K562 (cell line): ENCODE results near the gene CDC27. TPM values are rescaled to one million over a fixed set of nuclear protein-coding genes. Genes with fewer than 3 reads are reported as not detected.

Experiments
- CHD4 ChIP-seq: fragments of 200-600 bp; sonication (generic); IDR thresholded peaks from 3 replicates; pipeline ENCODE4 v1.6.1; 2012; ENCODE audit warnings: low read depth, mild to moderate bottlenecking, mixed read lengths, low read length, inconsistent platforms; ENCODE audit not compliant: insufficient read depth, insufficient replicate concordance, poor library complexity, severe bottlenecking
- CREB1 ChIP-seq, 2 experiments: sonication (generic) in 1 of 2; formaldehyde crosslinking in 1 of 2; IDR thresholded peaks; 2 replicates each; pipeline versions ENCODE4 v1.6.1 to v1.8.0; 2012 to 2022; ENCODE audit warnings: inconsistent platforms in 1 of 2, mild to moderate bottlenecking in 1 of 2, missing genetic modification reagents in 1 of 2, moderate library complexity in 1 of 2
- EWSR1 ChIP-seq: fragments of 450-650 bp; IDR thresholded peaks from 2 replicates; pipeline ENCODE4 v1.6.1; 2018; ENCODE audit warnings: borderline replicate concordance, mild to moderate bottlenecking, low read depth, moderate library complexity; ENCODE audit not compliant: partially characterized antibody
- EZH2 ChIP-seq: IDR thresholded peaks from 2 replicates; pipeline ENCODE4 v1.6.1; 2012; ENCODE audit warnings: low read depth, mild to moderate bottlenecking, inconsistent platforms, low read length, borderline replicate concordance
- HDAC1 ChIP-seq, 2 experiments: fragments of 450-650 bp; IDR thresholded peaks; 2 replicates each; pipeline ENCODE4 v1.6.1; 2016 to 2017; ENCODE audit warnings: inconsistent platforms in 1 of 2, mild to moderate bottlenecking in 1 of 2, moderate library complexity in 1 of 2
- HDAC3 ChIP-seq: fragments of 450-650 bp; IDR thresholded peaks from 2 replicates; pipeline ENCODE4 v1.6.1; 2018; ENCODE audit warnings: borderline replicate concordance, mild to moderate bottlenecking, moderate library complexity; ENCODE audit not compliant: partially characterized antibody
- JUN ChIP-seq, 2 experiments: sonication (generic) in 1 of 2; formaldehyde crosslinking in 1 of 2; IDR thresholded peaks; 2 replicates each; pipeline versions ENCODE4 v1.6.1 to v1.8.0; 2012 to 2022; ENCODE audit warnings: borderline replicate concordance in 2 of 2, mild to moderate bottlenecking in 2 of 2, improper control_type of control experiment in 1 of 2, low read depth in 1 of 2, low read length in 1 of 2, missing genetic modification reagents in 1 of 2
- MCM5 ChIP-seq: fragments of 450-650 bp; IDR thresholded peaks from 2 replicates; pipeline ENCODE4 v1.6.1; 2016; ENCODE audit warnings: low read depth
- MYC ChIP-seq, 2 experiments: fragments of 250-450 bp in 1 of 2; sonication (Bioruptor Pico) in 1 of 2; IDR thresholded peaks; 2 replicates each; pipeline versions ENCODE4 v1.5.1 to v1.6.1; 2012 to 2021; ENCODE audit warnings: low read depth in 2 of 2, borderline replicate concordance in 1 of 2, improper control_type of control experiment in 1 of 2, low read length in 1 of 2, mild to moderate bottlenecking in 1 of 2, moderate library complexity in 1 of 2
- NONO ChIP-seq, 2 experiments: fragments of 200-400 bp in 1 of 2; fragments of 450-650 bp in 1 of 2; formaldehyde crosslinking in 1 of 2; IDR thresholded peaks; 2 replicates each; pipeline ENCODE4 v1.6.1; 2017; ENCODE audit warnings: low read depth in 2 of 2, mild to moderate bottlenecking in 2 of 2, moderate library complexity in 2 of 2, low read length in 1 of 2
- NR2C1 ChIP-seq, 2 experiments: fragments of 450-650 bp; IDR thresholded peaks; 2 replicates each; pipeline ENCODE4 v1.6.1; 2017; ENCODE audit warnings: mild to moderate bottlenecking in 2 of 2, antibody characterized with exemption in 1 of 2, inconsistent platforms in 1 of 2, missing compliant biosample characterization in 1 of 2, missing genetic modification characterization in 1 of 2
- RFX7 ChIP-seq: fragments of 250-450 bp; sonication (Bioruptor Pico); IDR thresholded peaks from 2 replicates; pipeline ENCODE4 v1.5.1; 2021; ENCODE audit warnings: mild to moderate bottlenecking
- SIN3B ChIP-seq: fragments of 450-650 bp; IDR thresholded peaks from 2 replicates; pipeline ENCODE4 v1.6.1; 2017; ENCODE audit warnings: low read depth, mild to moderate bottlenecking, moderate library complexity
- SNIP1 ChIP-seq: fragments of 450-650 bp; IDR thresholded peaks from 2 replicates; pipeline ENCODE4 v1.7.1; 2017; ENCODE audit warnings: low read depth, mild to moderate bottlenecking
- TBL1XR1 ChIP-seq, 2 experiments: IDR thresholded peaks; 2 replicates each; pipeline ENCODE4 v1.6.1; 2012; ENCODE audit warnings: improper control_type of control experiment in 2 of 2, low read length in 2 of 2, mild to moderate bottlenecking in 1 of 2
- TRIM24 ChIP-seq, 2 experiments: fragments of 450-650 bp; IDR thresholded peaks; 2 replicates each; pipeline ENCODE4 v1.6.1; 2016
- TSC22D4 ChIP-seq: fragments of 450-650 bp; IDR thresholded peaks from 2 replicates; pipeline ENCODE4 v1.6.1; 2016; ENCODE audit warnings: missing genetic modification characterization, missing biosample characterization, control low read depth
- ZNF124 ChIP-seq: sonication (generic); formaldehyde crosslinking; IDR thresholded peaks from 2 replicates; pipeline ENCODE4 v1.8.1; 2022; ENCODE audit warnings: missing genetic modification reagents
- ZNF589 ChIP-seq: fragments of 200-800 bp; sonication (Bioruptor generic); IDR thresholded peaks from 2 replicates; pipeline ENCODE4 v1.6.1; 2016; ENCODE audit warnings: low read depth, missing genetic modification characterization, missing compliant biosample characterization
- ZNF780A ChIP-seq: fragments of 250-450 bp; sonication (Bioruptor Pico); IDR thresholded peaks from 2 replicates; pipeline ENCODE4 v1.5.0; 2021; ENCODE audit warnings: mild to moderate bottlenecking
- polyA plus RNA-seq, 8 experiments: library from polyadenylated mRNA; depleted of rRNA in 4 of 8; stranded (reverse) in 5 of 8; unstranded in 3 of 8; fragments of >200 nt; fragmentation: Nextera tagmentation in 2 of 8; fragmentation: Illumina TruSeq in 1 of 8; extraction: Ambion mirVana in 2 of 8; extraction: Trizol in 1 of 8; gene quantifications; 2 replicates each; pipeline versions ENCODE4 v1.2.1 to v1.2.3, GENCODE V29; 2011 to 2014; ENCODE audit warnings: inconsistent platforms in 1 of 8, missing spikeins in 1 of 8
- total RNA-seq, 7 experiments: library from RNA; depleted of rRNA in 6 of 7; stranded (reverse); fragments of >200 nt in 6 of 7; fragmentation: Illumina TruSeq in 2 of 7; extraction: Trizol in 2 of 7; gene quantifications; 2 replicates each; pipeline versions ENCODE4 v1.2.1 to v1.2.3, GENCODE V29; 2011 to 2021; ENCODE audit warnings: low replicate concordance in 1 of 7
- TF ChIP-seq, protein P1 (sequence below): IDR thresholded peaks from 2 replicates; pipeline ENCODE4 v1.6.1; 2011; ENCODE audit not compliant: insufficient read length; ENCODE audit errors: extremely low read depth
- TF ChIP-seq, protein P2 (sequence below): sonication (generic); formaldehyde crosslinking; IDR thresholded peaks from 2 replicates; pipeline ENCODE4 v1.8.0; 2022; ENCODE audit warnings: missing genetic modification reagents, mild to moderate bottlenecking, borderline replicate concordance

CDC27 gene
- total and polyA plus RNA-seq, 9 of the 15 experiments (the other 6 are each of a cell fraction or from before 2014, with no cell fraction given) = 28.6 to 155 (median 94.1) TPM

GRCh38 chr17:47208744-47209488 lies 19.8 kb upstream of the CDC27 start, which contains the start of gene MYL4 (continued):
- TF ChIP-seq, protein P1, sequence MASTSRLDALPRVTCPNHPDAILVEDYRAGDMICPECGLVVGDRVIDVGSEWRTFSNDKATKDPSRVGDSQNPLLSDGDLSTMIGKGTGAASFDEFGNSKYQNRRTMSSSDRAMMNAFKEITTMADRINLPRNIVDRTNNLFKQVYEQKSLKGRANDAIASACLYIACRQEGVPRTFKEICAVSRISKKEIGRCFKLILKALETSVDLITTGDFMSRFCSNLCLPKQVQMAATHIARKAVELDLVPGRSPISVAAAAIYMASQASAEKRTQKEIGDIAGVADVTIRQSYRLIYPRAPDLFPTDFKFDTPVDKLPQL = no peak
- TF ChIP-seq RFX7 (CRISPR knock-in tag) = no peak
- no peak for TF ChIP-seq MCM5
- no peak for TF ChIP-seq ZNF780A (CRISPR knock-in tag)
- TF ChIP-seq NR2C1 (IDR thresholded peaks at IDR 0.05) = no peak
- TF ChIP-seq NR2C1 (tag; IDR thresholded peaks at IDR 0.05) = peak; percentile 35; the same call in 1 of the 2 replicates
- TF ChIP-seq SIN3B = no peak
- no peak for TF ChIP-seq CHD4
- no peak; a peak in 1 of 4 replicates for TF ChIP-seq HDAC1 (IDR thresholded peaks at IDR 0.05)
- TF ChIP-seq, protein P2, sequence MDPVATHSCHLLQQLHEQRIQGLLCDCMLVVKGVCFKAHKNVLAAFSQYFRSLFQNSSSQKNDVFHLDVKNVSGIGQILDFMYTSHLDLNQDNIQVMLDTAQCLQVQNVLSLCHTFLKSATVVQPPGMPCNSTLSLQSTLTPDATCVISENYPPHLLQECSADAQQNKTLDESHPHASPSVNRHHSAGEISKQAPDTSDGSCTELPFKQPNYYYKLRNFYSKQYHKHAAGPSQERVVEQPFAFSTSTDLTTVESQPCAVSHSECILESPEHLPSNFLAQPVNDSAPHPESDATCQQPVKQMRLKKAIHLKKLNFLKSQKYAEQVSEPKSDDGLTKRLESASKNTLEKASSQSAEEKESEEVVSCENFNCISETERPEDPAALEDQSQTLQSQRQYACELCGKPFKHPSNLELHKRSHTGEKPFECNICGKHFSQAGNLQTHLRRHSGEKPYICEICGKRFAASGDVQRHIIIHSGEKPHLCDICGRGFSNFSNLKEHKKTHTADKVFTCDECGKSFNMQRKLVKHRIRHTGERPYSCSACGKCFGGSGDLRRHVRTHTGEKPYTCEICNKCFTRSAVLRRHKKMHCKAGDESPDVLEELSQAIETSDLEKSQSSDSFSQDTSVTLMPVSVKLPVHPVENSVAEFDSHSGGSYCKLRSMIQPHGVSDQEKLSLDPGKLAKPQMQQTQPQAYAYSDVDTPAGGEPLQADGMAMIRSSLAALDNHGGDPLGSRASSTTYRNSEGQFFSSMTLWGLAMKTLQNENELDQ (CRISPR knock-in tag) = no peak
- no peak for TF ChIP-seq TBL1XR1 (IDR thresholded peaks at IDR 0.05; ENCODE audit: low read length in 2 of 2)
- no peak for TF ChIP-seq JUN (IDR thresholded peaks at IDR 0.05; ENCODE audit: borderline replicate concordance, low read depth, low read length)
- TF ChIP-seq JUN (CRISPR knock-in tag; IDR thresholded peaks at IDR 0.05; ENCODE audit: borderline replicate concordance) = no peak
- TF ChIP-seq HDAC3 = no peak
- no peak for TF ChIP-seq CREB1 (IDR thresholded peaks at IDR 0.05)
- TF ChIP-seq CREB1 (CRISPR knock-in tag; IDR thresholded peaks at IDR 0.05) = no peak
- no peak for TF ChIP-seq EWSR1
- no peak for TF ChIP-seq SNIP1
- no peak for TF ChIP-seq TSC22D4 (tag)
- no peak for TF ChIP-seq EZH2
- TF ChIP-seq MYC (IDR thresholded peaks at IDR 0.05; ENCODE audit: low read depth, low read length) = no peak
- TF ChIP-seq MYC (CRISPR knock-in tag; IDR thresholded peaks at IDR 0.05; ENCODE audit: borderline replicate concordance, low read depth) = no peak
- no peak for TF ChIP-seq NONO (IDR thresholded peaks at IDR 0.05; ENCODE audit: low read depth in 2 of 2, low read length in 1 of 2)
- TF ChIP-seq TRIM24 (IDR thresholded peaks at IDR 0.05) = 0 out of 4 replicates have a peak, but pooled peaks of 1 of the 2 experiments have one; percentile 3
- no peak for TF ChIP-seq ZNF124 (CRISPR knock-in tag)
- peak; percentile 72; the same call in 1 of the 2 replicates for TF ChIP-seq ZNF589 (CRISPR knock-in tag)
